PC-9 (cell line): ENCODE results near the gene FKTN. TPM values are rescaled to one million over a fixed set of nuclear protein-coding genes. Genes with fewer than 3 reads are reported as not detected.

Experiments used
- BruUV-seq: library from RNA; stranded (reverse); fragments of 400-500 nt; replicated peaks from 2 replicates; lab custom pipeline; 2021; lab: Mats Ljungman, UMichigan
- CTCF ChIA-PET: fragments of 300-600 bp; sonication (Branson Sonifier 250); formaldehyde crosslinking; loops from one replicate; lab custom pipeline; 2022; ENCODE audit warnings: antibody characterized with exemption; lab: Charles Lee
- POLR2A ChIA-PET: fragments of 300-600 bp; sonication (Branson Sonifier 250); formaldehyde crosslinking; loops from one replicate; lab custom pipeline; 2022; ENCODE audit warnings: antibody characterized with exemption; ENCODE audit not compliant: unreplicated experiment; lab: Charles Lee
- DNase-seq, 2 experiments: peaks; one replicate each; pipeline versions ENCODE4 v3.0.0 to v3.0.0-alpha.2; 2015 to 2022; ENCODE audit warnings: mixed read lengths in 1 of 2
- H2AFZ ChIP-seq: fragments of 200-600 bp; sonication (generic); 2 replicates; pipeline ENCODE4 v1.8.1; 2017; ENCODE audit warnings: antibody characterized with exemption
- H3F3A ChIP-seq: fragments of 200-600 bp; sonication (generic); 2 replicates; pipeline ENCODE4 v1.8.1; 2017; ENCODE audit warnings: antibody characterized with exemption, mild to moderate bottlenecking, low read depth; ENCODE audit not compliant: insufficient read depth
- H3K27ac ChIP-seq: fragments of 200-600 bp; sonication (generic); 2 replicates; pipeline ENCODE4 v1.6.1; 2016; ENCODE audit warnings: mixed run types
- H3K27me3 ChIP-seq: fragments of 200-600 bp; sonication (generic); 2 replicates; pipeline ENCODE4 v1.6.1; 2016; ENCODE audit warnings: low read depth, mixed run types; ENCODE audit not compliant: insufficient read depth
- H3K36me3 ChIP-seq: fragments of 200-600 bp; sonication (generic); 2 replicates; pipeline ENCODE4 v1.6.1; 2016; ENCODE audit warnings: low read depth, mixed run types
- H3K4me1 ChIP-seq: fragments of 200-600 bp; sonication (generic); replicated peaks from 2 replicates; pipeline ENCODE4 v1.6.1; 2016; ENCODE audit warnings: mixed run types; ENCODE audit not compliant: insufficient read depth
- H3K4me2 ChIP-seq: fragments of 200-600 bp; sonication (generic); 2 replicates; pipeline ENCODE4 v1.6.1; 2017; ENCODE audit warnings: mixed run types
- H3K4me3 ChIP-seq: fragments of 200-600 bp; sonication (generic); 2 replicates; pipeline ENCODE4 v1.6.1; 2016; ENCODE audit warnings: mixed run types
- H3K79me2 ChIP-seq: fragments of 200-600 bp; sonication (generic); 2 replicates; pipeline ENCODE4 v1.6.1; 2017; ENCODE audit warnings: low read depth, mixed run types
- H3K9me2 ChIP-seq: fragments of 200-600 bp; sonication (generic); 2 replicates; pipeline ENCODE4 v1.8.1; 2017; ENCODE audit warnings: mild to moderate bottlenecking; ENCODE audit not compliant: insufficient read depth
- H3K9me3 ChIP-seq: fragments of 200-600 bp; sonication (generic); 2 replicates; pipeline ENCODE4 v1.8.1; 2016; ENCODE audit warnings: low read depth; ENCODE audit not compliant: insufficient read depth
- H4K20me1 ChIP-seq: fragments of 200-600 bp; sonication (generic); 2 replicates; pipeline ENCODE4 v1.8.1; 2017; ENCODE audit not compliant: insufficient read depth
- EZH2 ChIP-seq: fragments of 200-600 bp; sonication (generic); IDR thresholded peaks from 2 replicates; pipeline ENCODE4 v1.8.0; 2017; ENCODE audit warnings: antibody characterized with exemption, low read depth
- intact Hi-C: fragments of 100-400 bp; cut with micrococcal nuclease; formaldehyde crosslinking; loops from one replicate; pipeline ENCODE4 v1.10.0; 2022; ENCODE audit not compliant: unreplicated experiment
- total RNA-seq: library from RNA; stranded (reverse); gene quantifications from 2 replicates; pipeline ENCODE4 v1.2.3, GENCODE V29; 2021
- TF ChIP-seq, protein P1 (sequence below): fragments of 200-600 bp; sonication (generic); conservative IDR thresholded peaks from 2 replicates; pipeline ENCODE4 v1.6.1; 2017; ENCODE audit warnings: mixed run types, antibody characterized with exemption, mild to moderate bottlenecking, moderate library complexity

FKTN gene
- total RNA-seq, 1 experiment from 2014 or later = 32.3 TPM

DNA sequence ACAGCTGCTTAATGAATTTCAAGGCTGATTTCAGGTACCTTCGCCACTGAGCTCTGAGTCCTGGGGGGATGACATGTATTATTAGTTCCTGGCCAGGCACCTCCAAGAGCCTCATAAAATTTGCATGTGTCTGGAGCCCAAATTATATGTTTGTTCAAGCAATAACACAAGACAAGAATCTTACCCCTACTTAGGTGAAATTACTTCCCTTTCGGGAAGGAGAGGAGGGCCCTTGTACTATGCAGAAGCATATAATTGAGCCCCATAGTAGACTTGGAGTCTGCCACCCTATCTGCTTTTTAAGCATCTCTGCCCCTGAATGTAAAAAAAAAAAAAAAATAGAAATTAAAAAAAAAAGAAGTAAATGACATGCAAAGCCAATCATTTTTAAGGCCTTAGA, 123.4 kb downstream of the FKTN start:
- no peaks in the 10 kb centered on the region for H4K20me1 ChIP-seq
- no peaks in the 10 kb centered on the region for H3F3A ChIP-seq
- CTCF ChIA-PET = interaction anchor here (0.5 kb wide), 1 partner anchor 891 kb away, joined by 4 read pairs; no protein-coding TSS in a partner anchor
- H3K36me3 ChIP-seq = no peaks in the 10 kb centered on the region
- H3K9me3 ChIP-seq = no peaks in the 10 kb centered on the region
- TF ChIP-seq, protein P1, sequence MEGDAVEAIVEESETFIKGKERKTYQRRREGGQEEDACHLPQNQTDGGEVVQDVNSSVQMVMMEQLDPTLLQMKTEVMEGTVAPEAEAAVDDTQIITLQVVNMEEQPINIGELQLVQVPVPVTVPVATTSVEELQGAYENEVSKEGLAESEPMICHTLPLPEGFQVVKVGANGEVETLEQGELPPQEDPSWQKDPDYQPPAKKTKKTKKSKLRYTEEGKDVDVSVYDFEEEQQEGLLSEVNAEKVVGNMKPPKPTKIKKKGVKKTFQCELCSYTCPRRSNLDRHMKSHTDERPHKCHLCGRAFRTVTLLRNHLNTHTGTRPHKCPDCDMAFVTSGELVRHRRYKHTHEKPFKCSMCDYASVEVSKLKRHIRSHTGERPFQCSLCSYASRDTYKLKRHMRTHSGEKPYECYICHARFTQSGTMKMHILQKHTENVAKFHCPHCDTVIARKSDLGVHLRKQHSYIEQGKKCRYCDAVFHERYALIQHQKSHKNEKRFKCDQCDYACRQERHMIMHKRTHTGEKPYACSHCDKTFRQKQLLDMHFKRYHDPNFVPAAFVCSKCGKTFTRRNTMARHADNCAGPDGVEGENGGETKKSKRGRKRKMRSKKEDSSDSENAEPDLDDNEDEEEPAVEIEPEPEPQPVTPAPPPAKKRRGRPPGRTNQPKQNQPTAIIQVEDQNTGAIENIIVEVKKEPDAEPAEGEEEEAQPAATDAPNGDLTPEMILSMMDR = no peak
- TF ChIP-seq EZH2 = no peak
- intact Hi-C loops = no loop called here
- H3K27me3 ChIP-seq = no peaks in the 10 kb centered on the region
- DNase-seq = no peak
- no peak overlapping the region for H3K4me3 ChIP-seq
- H3K9me2 ChIP-seq = no peaks in the 10 kb centered on the region
- no peaks in the 10 kb centered on the region for H3K79me2 ChIP-seq
- H3K4me2 ChIP-seq = no peak overlapping the region
- POLR2A ChIA-PET = no interaction called here
- no peaks in the 10 kb centered on the region for H3K4me1 ChIP-seq
- H3K27ac ChIP-seq = no peak overlapping the region
- no TSS peak for BruUV-seq
- H2AFZ ChIP-seq = no peak overlapping the region

DNA sequence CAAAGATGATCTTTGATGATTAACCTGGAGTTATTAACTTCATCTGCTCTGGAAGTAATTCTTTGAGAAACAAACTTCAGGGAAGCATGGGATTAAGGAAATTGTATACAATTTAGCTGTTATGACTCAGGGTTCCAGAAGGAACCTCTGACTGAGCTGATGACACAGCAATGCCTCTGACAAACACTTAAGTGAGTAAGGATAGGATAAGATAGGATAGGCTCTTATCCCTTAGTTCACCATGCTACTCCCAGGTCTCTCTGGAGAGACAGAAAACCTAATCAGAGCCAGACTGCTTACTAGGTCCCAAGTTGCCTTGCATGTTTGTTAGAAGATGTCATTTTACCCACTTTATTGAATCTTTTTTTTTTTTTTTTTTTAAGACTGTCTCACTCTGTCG, 123.8 kb downstream of the FKTN start:
- Histone ChIP-seq H3K4me1 (no peaks in the 10 kb centered on the region), H3K36me3 (no peaks in the 10 kb centered on the region), H4K20me1 (no peaks in the 10 kb centered on the region), H3K4me2 (no peak overlapping the region), H3K9me2 (no peaks in the 10 kb centered on the region), H3K27ac (no peak overlapping the region), H2AFZ (no peak overlapping the region), H3K27me3 (no peaks in the 10 kb centered on the region), H3K9me3 (no peaks in the 10 kb centered on the region), H3K4me3 (no peak overlapping the region), H3F3A (no peaks in the 10 kb centered on the region), H3K79me2 (no peaks in the 10 kb centered on the region)
- intact Hi-C loops = no loop called here
- no TSS peak for BruUV-seq
- ChIA-PET POLR2A (no interaction called here), CTCF (no interaction called here)
- no peak for TF ChIP-seq EZH2
- TF ChIP-seq, protein P1 = no peak
- DNase-seq = peak in 1 of 2 experiments; percentile 50

DNA sequence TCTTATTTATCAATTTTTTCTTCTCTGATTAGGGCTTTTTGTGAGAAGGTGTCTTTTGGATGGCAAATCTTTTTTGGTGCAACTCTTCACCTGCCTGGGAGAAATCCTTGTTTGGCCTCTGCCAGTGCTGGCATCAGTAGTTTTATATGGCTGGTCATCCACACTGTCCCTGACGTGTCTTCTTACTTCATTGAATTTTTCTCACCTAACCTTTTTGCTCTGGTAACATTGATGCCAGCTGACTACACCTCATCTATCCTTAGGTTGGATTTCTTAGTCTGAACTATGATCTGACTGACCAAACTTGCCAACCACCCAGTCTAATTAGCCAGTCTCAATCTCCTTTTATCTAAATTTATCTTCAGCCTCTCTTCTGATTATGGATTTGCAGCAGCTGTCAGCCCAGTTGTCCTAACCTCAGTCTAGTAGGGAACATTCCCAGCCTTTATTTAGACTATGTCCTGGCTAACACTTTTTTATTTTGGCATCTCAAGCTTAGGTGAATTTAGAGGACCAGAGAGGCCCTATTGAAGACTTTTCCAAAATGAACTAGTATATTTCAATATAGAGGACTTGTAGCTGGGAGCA, 125.9 kb downstream of the FKTN start:
- POLR2A ChIA-PET = no interaction called here
- Histone ChIP-seq H3K9me3 (no peaks in the 10 kb centered on the region), H3K4me3 (no peak overlapping the region), H3K4me2 (no peak overlapping the region), H3K4me1 (no peaks in the 10 kb centered on the region), H3K27ac (no peak overlapping the region), H3K27me3 (no peaks in the 10 kb centered on the region), H4K20me1 (no peaks in the 10 kb centered on the region), H3K36me3 (no peaks in the 10 kb centered on the region), H3F3A (no peaks in the 10 kb centered on the region), H3K79me2 (no peaks in the 10 kb centered on the region), H3K9me2 (no peaks in the 10 kb centered on the region), H2AFZ (no peak overlapping the region)
- BruUV-seq = no TSS peak
- DNase-seq = no peak
- CTCF ChIA-PET = no interaction called here
- TF ChIP-seq, protein P1 = no peak
- no peak for TF ChIP-seq EZH2
- intact Hi-C loops = no loop called here
